Progenitor cell of endocrine pancreas (in vitro differentiated cells): Measurements from ENCODE around the gene ETHE1. TPM values are rescaled to one million over a fixed set of nuclear protein-coding genes. Genes with fewer than 3 reads are reported as not detected.

Experiments
- DNase-seq: peaks from one replicate; pipeline ENCODE4 v3.0.0; 2021; ENCODE audit warnings: low spot score; ENCODE audit not compliant: unreplicated experiment
- H3K27ac Mint-ChIP-seq: 2 replicates; pipeline ENCODE4 v1.8.0; 2021; ENCODE audit warnings: mild to moderate bottlenecking, moderate library complexity, mixed read lengths
- H3K27me3 Mint-ChIP-seq: 2 replicates; pipeline ENCODE4 v1.8.0; 2021; ENCODE audit warnings: mixed read lengths
- H3K36me3 Mint-ChIP-seq: 2 replicates; pipeline ENCODE4 v1.8.0; 2022; ENCODE audit warnings: mixed read lengths; ENCODE audit not compliant: insufficient read depth
- H3K4me1 Mint-ChIP-seq: 2 replicates; pipeline ENCODE4 v1.8.0; 2021; ENCODE audit warnings: low read depth, mixed read lengths
- H3K4me3 Mint-ChIP-seq: 2 replicates; pipeline ENCODE4 v1.8.0; 2021; ENCODE audit warnings: low read depth, mild to moderate bottlenecking, moderate library complexity, mixed read lengths
- H3K9me3 Mint-ChIP-seq: 2 replicates; pipeline ENCODE4 v1.8.0; 2021; ENCODE audit warnings: low read depth, mixed read lengths
- CTCF ChIP-seq: fragments of 200-600 bp; sonication (generic); IDR thresholded peaks from one replicate; pipeline ENCODE4 v1.5.0; 2021; ENCODE audit warnings: antibody characterized with exemption, mild to moderate bottlenecking; ENCODE audit not compliant: unreplicated experiment
- total RNA-seq: library from RNA; stranded (reverse); gene quantifications from 2 replicates; pipeline ENCODE4 v1.2.1, GENCODE V29; 2021

ETHE1 gene
- total RNA-seq, 1 donor from 2014 or later: 28.0 TPM

GRCh38 chr19:43457809-43458208, 69.2 kb downstream of the ETHE1 start:
- no peak for DNase-seq
- Mint-ChIP-seq H3K4me3 (no peak overlapping the region), H3K27ac (no peak overlapping the region), H3K9me3 (no peaks in the 10 kb centered on the region), H3K4me1 (peaks cover 6% of the 10 kb centered on the region), H3K27me3 (peaks cover 43% of the 10 kb centered on the region), H3K36me3 (no peaks in the 10 kb centered on the region)
- TF ChIP-seq CTCF: no peak

Other genes starting within 250 kb of the ETHE1 start
- gene CD177, start 173.5 kb downstream of the ETHE1 start, total RNA-seq: not detected in 2 replicates
- not detected in 2 replicates for gene TEX101, start 112.3 kb downstream of the ETHE1 start, total RNA-seq
- 0.47 and 0.60 TPM in 2 replicates for gene LYPD3, start 61.6 kb downstream of the ETHE1 start, total RNA-seq
- gene PHLDB3, start 22.5 kb downstream of the ETHE1 start, total RNA-seq: 20.3 and 23.4 TPM in 2 replicates
- 0.60 and 0.74 TPM in 2 replicates for gene ZNF575, start 6.0 kb upstream of the ETHE1 start, total RNA-seq
- 69.8 and 70.7 TPM in 2 replicates for gene XRCC1, start 48.3 kb upstream of the ETHE1 start, total RNA-seq
- gene PINLYP, start 48.6 kb upstream of the ETHE1 start, total RNA-seq: 6.3 and 7.7 TPM in 2 replicates
- gene IRGQ, start 68.9 kb upstream of the ETHE1 start, total RNA-seq: 57.6 and 63.6 TPM in 2 replicates
- gene ZNF576, start 69.4 kb upstream of the ETHE1 start, total RNA-seq: 15.4 and 15.5 TPM in 2 replicates
- 0.64 and 0.79 TPM in 2 replicates for gene SRRM5, start 84.9 kb upstream of the ETHE1 start, total RNA-seq
- gene ZNF428, start 92.4 kb upstream of the ETHE1 start, total RNA-seq: 87.5 and 88.9 TPM in 2 replicates
- 60.9 and 71.6 TPM in 2 replicates for gene CADM4, start 112.6 kb upstream of the ETHE1 start, total RNA-seq
- gene PLAUR, start 143.0 kb upstream of the ETHE1 start, total RNA-seq: 10.5 and 12.5 TPM in 2 replicates
- not detected in 2 replicates for gene IRGC, start 188.9 kb upstream of the ETHE1 start, total RNA-seq
- 74.9 and 78.9 TPM in 2 replicates for gene SMG9, start 227.8 kb upstream of the ETHE1 start, total RNA-seq